Heart left ventricle (tissue), 13 donors: ENCODE results near the gene APOA1.

Experiments
- POLR2A ChIP-seq, 2 donors: fragments of 450-650 bp; IDR thresholded peaks; one replicate each; pipeline ENCODE4 v1.6.1; 2017; ENCODE audit warnings: antibody characterized with exemption in 2 of 2, mild to moderate bottlenecking in 2 of 2, moderate library complexity in 2 of 2
- TF ChIP-seq, protein P1 (sequence below), 12 donors: fragments of 200-600 bp; sonication (generic) in 4 of 12; IDR thresholded peaks; one replicate each; pipeline versions ENCODE4 v1.5.0 to v1.8.0; 2018 to 2022; ENCODE audit warnings: antibody characterized with exemption in 12 of 12, mild to moderate bottlenecking in 5 of 12
- donor health status: ischemic (EF 13 %, LVEDD 7.1; RV severe dilation, severe dysfunction).
- donor health status: DM: no; HTN: yes; CAD: no.
- donor health status: DM: no; HTN: no; CAD: no.
- donor health status: ischemic (EF 25% LVEDD 6.9; RV normal size, moderate dysfunction).
- donor health status: ischemic (EF 25% LVEDD 5.7; RV mildly dilated, moderate dysfunction).
- donor health status: ischemic (EF 35%, LVEDD 5.7; RV mildly dilated, moderate dysfunction).
- donor health status: nonischemic (EF 11% LVEDD 7.7; RV severe dilation, severe dysfunction).
- donor health status: DM: yes; HTN: yes; CAD: no.
- donor health status: PGD.
- donor health status: ischemic (EF 29% LVEDD 5.4; RV normal size, mild dysfunction).
- donor health status: nonischemic (EF 23%, LVEDD 6.1; RV moderate dilation, normal function).

DNA sequence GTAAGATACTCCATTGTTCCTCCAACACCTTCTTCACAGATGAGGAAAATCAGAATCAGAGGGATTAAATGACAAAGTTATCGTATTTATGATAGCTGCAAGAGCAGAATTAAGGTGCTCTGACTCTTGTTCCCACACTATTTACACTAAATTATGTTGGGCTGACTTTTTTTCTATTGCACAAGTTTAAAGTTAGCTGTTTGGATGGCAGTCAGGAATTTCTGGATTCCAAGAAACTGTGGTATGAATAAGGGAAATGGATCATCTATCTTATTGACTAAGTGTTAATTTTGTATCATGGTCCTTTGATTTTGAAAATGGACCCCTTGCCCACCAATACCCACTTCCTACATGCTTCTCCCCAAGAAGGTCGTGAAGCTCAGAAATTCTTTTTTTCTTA lies 19.9 kb upstream of the APOA1 start:
- TF ChIP-seq, protein P1, sequence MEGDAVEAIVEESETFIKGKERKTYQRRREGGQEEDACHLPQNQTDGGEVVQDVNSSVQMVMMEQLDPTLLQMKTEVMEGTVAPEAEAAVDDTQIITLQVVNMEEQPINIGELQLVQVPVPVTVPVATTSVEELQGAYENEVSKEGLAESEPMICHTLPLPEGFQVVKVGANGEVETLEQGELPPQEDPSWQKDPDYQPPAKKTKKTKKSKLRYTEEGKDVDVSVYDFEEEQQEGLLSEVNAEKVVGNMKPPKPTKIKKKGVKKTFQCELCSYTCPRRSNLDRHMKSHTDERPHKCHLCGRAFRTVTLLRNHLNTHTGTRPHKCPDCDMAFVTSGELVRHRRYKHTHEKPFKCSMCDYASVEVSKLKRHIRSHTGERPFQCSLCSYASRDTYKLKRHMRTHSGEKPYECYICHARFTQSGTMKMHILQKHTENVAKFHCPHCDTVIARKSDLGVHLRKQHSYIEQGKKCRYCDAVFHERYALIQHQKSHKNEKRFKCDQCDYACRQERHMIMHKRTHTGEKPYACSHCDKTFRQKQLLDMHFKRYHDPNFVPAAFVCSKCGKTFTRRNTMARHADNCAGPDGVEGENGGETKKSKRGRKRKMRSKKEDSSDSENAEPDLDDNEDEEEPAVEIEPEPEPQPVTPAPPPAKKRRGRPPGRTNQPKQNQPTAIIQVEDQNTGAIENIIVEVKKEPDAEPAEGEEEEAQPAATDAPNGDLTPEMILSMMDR (IDR thresholded peaks at IDR 0.05) = no peak
- TF ChIP-seq POLR2A (IDR thresholded peaks at IDR 0.05) = no peak
